K562 treated with DMSO at 1 percent for 24 hours (cell line): ENCODE results near the gene LNX2. TPM values are rescaled to one million over a fixed set of nuclear protein-coding genes. Genes with fewer than 3 reads are reported as not detected.

Experiments
- total RNA-seq: library from RNA; unstranded; fragments of 300-600 nt; gene quantifications from 2 replicates; pipeline ENCODE4 v1.2.3, GENCODE V29; 2022; ENCODE audit warnings: low read depth; ENCODE audit not compliant: insufficient read depth

Gene LNX2
- total RNA-seq: 2.9 and 3.4 TPM in 2 replicates

GRCh38 chr13:27620377-27621115 is at the start of gene LNX2:
Gene LNX2, minus strand, starts transcription at chr13:27620529. Its CDS starts 38,826 bp downstream, at chr13:27581703.

DNA sequence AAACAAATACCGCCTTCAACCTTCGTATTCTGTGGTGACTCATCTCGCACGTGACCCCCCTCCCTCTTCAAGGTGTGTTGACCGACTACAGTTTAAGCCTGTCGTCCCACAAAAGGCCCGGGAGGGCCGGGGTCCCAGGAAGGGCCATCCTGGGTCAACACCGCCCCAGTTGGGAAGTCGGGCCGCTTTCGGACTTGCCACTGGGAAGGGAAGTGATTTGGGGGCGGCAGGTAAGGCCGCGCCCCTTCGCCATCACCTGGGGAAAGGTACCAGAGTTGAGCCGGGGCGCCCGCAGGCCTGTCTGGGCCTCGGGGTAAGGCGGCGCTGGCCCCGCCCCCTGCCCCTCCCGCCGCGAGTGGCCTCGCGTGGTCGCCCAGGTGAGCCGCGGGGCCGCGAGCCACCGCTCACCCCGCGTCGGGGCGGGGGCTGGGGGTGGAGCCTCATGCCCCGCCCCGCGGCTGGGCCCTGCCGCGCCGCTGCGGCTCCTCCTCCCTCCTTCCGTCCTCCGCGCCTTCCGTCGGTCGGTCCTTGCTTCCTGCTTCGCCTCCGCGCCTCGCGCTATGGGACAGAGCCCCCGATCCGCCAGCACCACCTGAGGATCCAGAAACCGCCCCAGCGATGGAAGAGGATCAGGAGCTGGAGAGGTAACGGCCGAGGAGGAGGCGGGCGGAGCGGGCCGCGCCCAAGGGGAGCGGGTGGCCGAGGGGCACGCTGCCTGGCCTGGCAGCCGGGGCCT is 1.2 kb upstream of the LNX2 start, which contains the start of gene POLR1D:
POLR1D (plus strand) TSS at position 527 of the 736 bp plus-strand sequence; CDS start at position 619, 92 bp downstream.

Other genes starting within 250 kb of the LNX2 start
- gene GTF3A, start 195.9 kb downstream of the LNX2 start, total RNA-seq: 77.5 and 80.1 TPM in 2 replicates
- gene MTIF3, start 170.0 kb downstream of the LNX2 start, total RNA-seq: 23.4 and 26.9 TPM in 2 replicates
- gene POLR1D, start 1.4 kb upstream of the LNX2 start, total RNA-seq: 125 and 133 TPM in 2 replicates
- not detected in 2 replicates for gene GSX1, start 172.0 kb upstream of the LNX2 start, total RNA-seq